CD8-positive, alpha-beta memory T cell (primary cell): ENCODE results near the gene DTNBP1. TPM values are rescaled to one million over a fixed set of nuclear protein-coding genes. Genes with fewer than 3 reads are reported as not detected.
"Not testable (repeated sequence)": the region's sequence is repeated elsewhere in the genome, so short reads cannot be mapped to it uniquely, and the experiment has no call there.

Experiments used
- CTCF ChIA-PET: fragments of 350-600 bp; sonication (Branson Sonifier 250); formaldehyde crosslinking; loops from one replicate; lab custom pipeline; 2021; ENCODE audit warnings: antibody characterized with exemption; lab: Charles Lee
- POLR2A ChIA-PET: fragments of 350-600 bp; sonication (Branson Sonifier 250); formaldehyde crosslinking; loops from one replicate; lab custom pipeline; 2021; ENCODE audit warnings: antibody characterized with exemption; lab: Charles Lee
- DNase-seq, 5 donors: peaks; one replicate each; pipeline versions ENCODE4 v3.0.0 to v3.0.0-alpha.2; 2020 to 2022; ENCODE audit warnings: mixed read lengths in 1 of 5
- H3K27ac ChIP-seq: one replicate; pipeline ENCODE4 v1.7.0; 2013; ENCODE audit warnings: low read depth, mild to moderate bottlenecking, low read length, moderate library complexity
- H3K27me3 ChIP-seq: 2 replicates; pipeline ENCODE4 v1.7.0; 2013; ENCODE audit warnings: low read length, mild to moderate bottlenecking; ENCODE audit not compliant: insufficient read depth, poor library complexity, severe bottlenecking
- H3K36me3 ChIP-seq: 2 replicates; pipeline ENCODE4 v1.7.0; 2013; ENCODE audit warnings: mild to moderate bottlenecking, low read length, moderate library complexity; ENCODE audit not compliant: insufficient read depth
- H3K4me1 ChIP-seq: 2 replicates; pipeline ENCODE4 v1.7.0; 2013; ENCODE audit warnings: mild to moderate bottlenecking, low read length, moderate library complexity; ENCODE audit not compliant: insufficient read depth
- H3K4me3 ChIP-seq: 2 replicates; pipeline ENCODE4 v1.7.0; 2013; ENCODE audit warnings: mild to moderate bottlenecking, low read length
- H3K9me3 ChIP-seq: 2 replicates; pipeline ENCODE4 v1.7.0; 2013; ENCODE audit warnings: mild to moderate bottlenecking, low read length
- H3K27ac Mint-ChIP-seq, 8 donors: one replicate each; pipeline ENCODE4 v1.8.0; 2020 to 2021; ENCODE audit warnings: mixed read lengths in 8 of 8, mild to moderate bottlenecking in 6 of 8, inconsistent platforms in 3 of 8, moderate library complexity in 3 of 8
- H3K27me3 Mint-ChIP-seq, 2 donors: one replicate each; pipeline ENCODE4 v1.8.0; 2020 to 2021; ENCODE audit warnings: mixed read lengths in 2 of 2, mild to moderate bottlenecking in 1 of 2, moderate library complexity in 1 of 2
- H3K36me3 Mint-ChIP-seq, 3 donors: one replicate each; pipeline ENCODE4 v1.8.0; 2020 to 2021; ENCODE audit warnings: mixed read lengths in 3 of 3, inconsistent platforms in 1 of 3, mild to moderate bottlenecking in 1 of 3
- H3K4me1 Mint-ChIP-seq, 3 donors: one replicate each; pipeline ENCODE4 v1.8.0; 2020 to 2021; ENCODE audit warnings: mixed read lengths in 3 of 3, inconsistent platforms in 1 of 3, mild to moderate bottlenecking in 1 of 3
- H3K4me3 Mint-ChIP-seq, 7 donors: one replicate each; pipeline ENCODE4 v1.8.0; 2020 to 2021; ENCODE audit warnings: mixed read lengths in 7 of 7, mild to moderate bottlenecking in 6 of 7, moderate library complexity in 4 of 7, inconsistent platforms in 2 of 7
- H3K9me3 Mint-ChIP-seq, 5 donors: one replicate each; pipeline ENCODE4 v1.8.0; 2020 to 2022; ENCODE audit warnings: mixed read lengths in 5 of 5, mild to moderate bottlenecking in 3 of 5, moderate library complexity in 2 of 5, inconsistent platforms in 1 of 5
- polyA plus RNA-seq: library from polyadenylated mRNA; unstranded; fragments of 300-500 nt; fragmentation: Illumina TruSeq; gene quantifications from one replicate; pipeline ENCODE4 v1.2.3, GENCODE V29; 2021
- total RNA-seq, 2 experiments: library from RNA; stranded (reverse); gene quantifications; one replicate each; pipeline ENCODE4 v1.2.3, GENCODE V29; 2021

DTNBP1 gene
- total and polyA plus RNA-seq, 3 experiments from 2014 or later, result 14.6 to 37.3 (median 15.5) TPM

DNA sequence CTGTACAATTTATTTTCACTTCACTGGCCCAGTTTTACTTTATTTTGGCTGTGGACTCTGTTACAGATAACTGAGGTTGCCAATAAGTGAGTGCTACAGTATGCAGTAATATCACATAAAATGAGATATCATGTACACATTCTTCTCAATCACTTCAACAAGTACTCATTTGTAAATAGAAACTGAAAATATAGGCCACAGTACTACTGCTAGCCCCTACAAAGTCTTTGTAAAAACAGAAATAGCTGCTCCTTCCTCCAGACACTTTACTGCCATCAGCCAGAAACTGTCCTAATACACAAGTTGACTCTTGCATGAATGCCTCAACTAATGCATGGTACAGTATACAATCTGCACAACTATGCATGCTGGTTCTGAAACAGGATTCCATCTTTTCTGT, 9.2 kb downstream of the DTNBP1 start:
- ChIA-PET POLR2A (no interaction called here), CTCF (no interaction called here)
- Histone ChIP-seq H3K9me3 (no peaks in the 10 kb centered on the region), H3K4me1 (peaks cover 5% of the 10 kb centered on the region), H3K36me3 (no peaks in the 10 kb centered on the region), H3K27ac (no peak overlapping the region), H3K4me3 (no peak overlapping the region), H3K27me3 (no peaks in the 10 kb centered on the region)
- no peaks in the 10 kb centered on the region for H3K27me3 Mint-ChIP-seq
- H3K27ac Mint-ChIP-seq, result no peak overlapping the region
- H3K4me1 Mint-ChIP-seq, result peaks cover 35 to 63% (median 54%) of the 10 kb centered on the region in 3 donors
- H3K36me3 Mint-ChIP-seq, result peaks cover 7 to 27% (median 23%) of the 10 kb centered on the region in 3 donors
- H3K9me3 Mint-ChIP-seq, result no peaks in the 10 kb centered on the region
- no peak for DNase-seq
- no peak overlapping the region for H3K4me3 Mint-ChIP-seq

- H3K27me3 ChIP-seq, H3K9me3 ChIP-seq, H3K4me3 ChIP-seq, H3K27ac ChIP-seq, DNase-seq, H3K27me3 Mint-ChIP-seq, H3K36me3 ChIP-seq, POLR2A ChIA-PET, H3K4me3 Mint-ChIP-seq, CTCF ChIA-PET, H3K4me1 ChIP-seq: not testable (repeated sequence)
- peaks cover 30 to 64% (median 46%) of the 10 kb centered on the region in 3 donors for H3K4me1 Mint-ChIP-seq
- H3K9me3 Mint-ChIP-seq, result peaks cover 0 to 14% (median 0%) of the 10 kb centered on the region in 5 donors
- peaks cover 31 to 58% (median 55%) of the 10 kb centered on the region in 3 donors for H3K36me3 Mint-ChIP-seq
- peak overlapping the region in 2 of 8 donors; percentile 6 to 9 for H3K27ac Mint-ChIP-seq
Observed at GRCh38 chr6:15650004-15650559, 12.7 kb downstream of the DTNBP1 start.

- CTCF ChIA-PET, result no interaction called here
- peaks cover 29 to 60% (median 30%) of the 10 kb centered on the region in 3 donors for H3K4me1 Mint-ChIP-seq
- H3K9me3 Mint-ChIP-seq, result peaks cover 20 to 35% (median 27%) of the 10 kb centered on the region in 5 donors
Observed at GRCh38 chr6:15644904-15645303, 17.9 kb downstream of the DTNBP1 start.

GRCh38 chr6:15643542-15643941, 19.3 kb downstream of the DTNBP1 start:
- Histone ChIP-seq H3K27ac (no peak overlapping the region), H3K4me3 (no peak overlapping the region), H3K4me1 (no peaks in the 10 kb centered on the region), H3K9me3 (peaks cover 9% of the 10 kb centered on the region), H3K36me3 (no peaks in the 10 kb centered on the region), H3K27me3 (no peaks in the 10 kb centered on the region)
- Mint-ChIP-seq H3K4me1 (peaks cover 24 to 56% (median 26%) of the 10 kb centered on the region in 3 donors), H3K4me3 (no peak overlapping the region), H3K27me3 (no peaks in the 10 kb centered on the region), H3K27ac (peak overlapping the region in 1 of 8 donors; percentile 27), H3K9me3 (peaks cover 20 to 37% (median 27%) of the 10 kb centered on the region in 5 donors), H3K36me3 (peaks cover 49 to 83% (median 82%) of the 10 kb centered on the region in 3 donors)
- CTCF ChIA-PET, result interaction anchor here (0.8 kb wide), 1 partner anchor 20 kb away, joined by 3 read pairs; no protein-coding TSS in a partner anchor
- POLR2A ChIA-PET, result no interaction called here
- DNase-seq, result no peak

More at GRCh38 chr6:15644904-15645303, 17.9 kb downstream of the DTNBP1 start:
- H3K9me3 ChIP-seq, result peaks cover 9% of the 10 kb centered on the region
- no peak overlapping the region for H3K4me3 ChIP-seq
- Mint-ChIP-seq H3K27ac (peak overlapping the region in 2 of 8 donors; percentile 66 to 75), H3K4me3 (no peak overlapping the region), H3K36me3 (peaks cover 53 to 84% (median 83%) of the 10 kb centered on the region in 3 donors), H3K27me3 (no peaks in the 10 kb centered on the region)
- no peaks in the 10 kb centered on the region for H3K36me3 ChIP-seq
- POLR2A ChIA-PET, result no interaction called here
- no peak for DNase-seq
- no peaks in the 10 kb centered on the region for H3K27me3 ChIP-seq
- H3K27ac ChIP-seq, result no peak overlapping the region
- H3K4me1 ChIP-seq, result no peaks in the 10 kb centered on the region

GRCh38 chr6:15642276-15642675, 20.6 kb downstream of the DTNBP1 start:
- H3K36me3 ChIP-seq, result no peaks in the 10 kb centered on the region
- Mint-ChIP-seq H3K4me1 (peaks cover 21 to 50% (median 24%) of the 10 kb centered on the region in 3 donors), H3K27ac (peak overlapping the region in 1 of 8 donors; percentile 51), H3K27me3 (no peaks in the 10 kb centered on the region), H3K4me3 (no peak overlapping the region), H3K36me3 (peaks cover 43 to 80% (median 76%) of the 10 kb centered on the region in 3 donors), H3K9me3 (peaks cover 20 to 35% (median 25%) of the 10 kb centered on the region in 5 donors)
- H3K4me3 ChIP-seq, result no peak overlapping the region
- no peaks in the 10 kb centered on the region for H3K27me3 ChIP-seq
- ChIA-PET CTCF (no interaction called here), POLR2A (no interaction called here)
- H3K4me1 ChIP-seq, result no peaks in the 10 kb centered on the region
- H3K27ac ChIP-seq, result no peak overlapping the region
- peaks cover 9% of the 10 kb centered on the region for H3K9me3 ChIP-seq
- DNase-seq, result no peak

DNA sequence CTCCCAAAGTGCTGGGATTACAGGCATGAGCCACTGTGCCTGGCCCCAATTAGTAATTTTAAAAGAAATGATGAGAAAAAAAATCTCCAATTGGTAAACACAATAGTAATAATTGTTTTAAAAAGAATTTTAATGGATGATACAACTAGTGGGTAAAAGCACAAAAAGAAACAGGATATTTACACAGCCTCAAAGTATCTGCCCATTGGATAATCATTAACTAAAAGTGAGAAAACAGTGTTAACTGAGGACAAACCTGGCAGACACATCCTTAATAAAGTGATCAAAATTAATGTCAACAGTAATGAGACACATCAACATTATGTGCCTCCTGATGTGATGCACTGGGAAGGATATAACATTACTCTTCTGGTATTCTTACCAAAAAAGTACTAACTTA, 24.5 kb downstream of the DTNBP1 start:
- POLR2A ChIA-PET, result no interaction called here

DNA sequence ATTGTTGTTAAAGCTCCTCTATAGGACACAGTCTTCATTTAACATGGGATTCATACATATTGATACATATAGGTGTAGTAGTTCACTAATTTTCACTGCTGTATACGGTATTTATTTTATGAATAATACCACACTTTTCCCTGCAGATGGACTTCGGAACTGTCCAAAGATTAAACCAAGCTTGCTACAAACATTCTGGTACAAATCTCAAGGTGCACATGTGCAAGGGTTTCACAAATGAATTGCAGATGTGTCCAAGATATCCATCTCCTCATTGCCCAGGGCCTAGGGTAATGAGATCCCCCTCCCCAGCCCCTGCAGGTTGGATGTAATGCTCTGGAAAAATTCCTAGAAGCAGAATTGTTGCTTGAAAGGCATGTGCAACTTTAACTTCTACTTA, 31.4 kb downstream of the DTNBP1 start:
- no peaks in the 10 kb centered on the region for H3K36me3 ChIP-seq
- POLR2A ChIA-PET, result no interaction called here
- CTCF ChIA-PET, result no interaction called here
- Mint-ChIP-seq H3K4me3 (no peak overlapping the region), H3K27me3 (no peaks in the 10 kb centered on the region), H3K36me3 (peaks cover 11 to 31% (median 11%) of the 10 kb centered on the region in 3 donors), H3K4me1 (peaks cover 40 to 71% (median 61%) of the 10 kb centered on the region in 3 donors), H3K9me3 (peaks cover 0 to 5% (median 0%) of the 10 kb centered on the region in 5 donors), H3K27ac (peak overlapping the region in 1 of 8 donors; percentile 66)
- no peaks in the 10 kb centered on the region for H3K9me3 ChIP-seq
- H3K4me3 ChIP-seq, result no peak overlapping the region
- H3K4me1 ChIP-seq, result peaks cover 24% of the 10 kb centered on the region
- no peaks in the 10 kb centered on the region for H3K27me3 ChIP-seq
- no peak for DNase-seq
- H3K27ac ChIP-seq, result no peak overlapping the region

More for the DNA sequence above, 24.5 kb downstream of the DTNBP1 start:
- Histone ChIP-seq H3K27ac (no peak overlapping the region), H3K36me3 (no peaks in the 10 kb centered on the region), H3K4me1 (no peaks in the 10 kb centered on the region), H3K27me3 (no peaks in the 10 kb centered on the region), H3K4me3 (no peak overlapping the region), H3K9me3 (no peaks in the 10 kb centered on the region)
- H3K4me3 Mint-ChIP-seq, result no peak overlapping the region
- H3K27ac Mint-ChIP-seq, result no peak overlapping the region
- H3K27me3 Mint-ChIP-seq, result no peaks in the 10 kb centered on the region
- DNase-seq, result no peak
- H3K36me3 Mint-ChIP-seq, result peaks cover 28 to 70% (median 53%) of the 10 kb centered on the region in 3 donors
- peaks cover 7 to 33% (median 13%) of the 10 kb centered on the region in 3 donors for H3K4me1 Mint-ChIP-seq
- H3K9me3 Mint-ChIP-seq, result peaks cover 5 to 14% (median 9%) of the 10 kb centered on the region in 5 donors
- CTCF ChIA-PET, result no interaction called here

DNA sequence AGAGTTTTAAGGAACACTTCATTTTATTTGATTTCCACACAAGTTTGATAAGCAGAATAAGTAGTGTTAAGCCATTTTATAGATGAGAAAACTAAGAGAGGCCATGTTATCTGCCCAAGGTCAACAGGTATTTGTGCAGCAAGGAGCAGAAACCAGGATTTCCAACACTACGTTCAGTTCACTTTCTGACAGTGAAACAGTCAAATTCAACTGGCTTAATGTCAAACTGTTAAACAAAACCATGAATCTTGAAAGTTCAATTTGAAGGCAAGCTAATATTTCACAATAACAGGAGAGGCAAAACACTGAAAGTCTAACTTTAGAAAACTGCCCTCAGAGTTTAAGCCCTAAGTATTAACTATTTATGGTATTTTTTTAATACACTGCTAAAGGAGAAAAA, 32.6 kb downstream of the DTNBP1 start:
- no peak for DNase-seq
- H3K4me3 ChIP-seq, result no peak overlapping the region
- Mint-ChIP-seq H3K27me3 (no peaks in the 10 kb centered on the region), H3K4me3 (no peak overlapping the region), H3K9me3 (peaks cover 0 to 5% (median 0%) of the 10 kb centered on the region in 5 donors), H3K4me1 (peaks cover 41 to 81% (median 71%) of the 10 kb centered on the region in 3 donors), H3K36me3 (peaks cover 5 to 32% (median 7%) of the 10 kb centered on the region in 3 donors), H3K27ac (peak overlapping the region in 1 of 8 donors; percentile 36)
- ChIA-PET POLR2A (no interaction called here), CTCF (no interaction called here)
- peaks cover 29% of the 10 kb centered on the region for H3K4me1 ChIP-seq
- no peaks in the 10 kb centered on the region for H3K27me3 ChIP-seq
- H3K9me3 ChIP-seq, result no peaks in the 10 kb centered on the region
- no peak overlapping the region for H3K27ac ChIP-seq
- H3K36me3 ChIP-seq, result no peaks in the 10 kb centered on the region
